Stimulated activated naive CD4-positive, alpha-beta T cell treated with Interleukin-2 at 50 U/mL for 16 hours (primary cell): ENCODE results near the gene CARD19.

Source experiments
- DNase-seq: peaks from one replicate; lab custom pipeline; 2025; lab: John Stamatoyannopoulos, UW

The CARD19 gene

GRCh38 chr9:93134015-93134739, 38.2 kb downstream of the CARD19 start, which contains the start of gene NINJ1:
Gene NINJ1 (minus strand): TSS chr9:93134251. CDS start chr9:93134217, 34 bp downstream.
- peak; percentile 89 for DNase-seq

- DNase-seq: no peak
Observed at GRCh38 chr9:93134740-93135444, 38.9 kb downstream of the CARD19 start.

- no peak for DNase-seq
Observed at GRCh38 chr9:93136011-93136440, 40.0 kb downstream of the CARD19 start.

- DNase-seq: no peak
Observed at GRCh38 chr9:93137362-93137761, 41.3 kb downstream of the CARD19 start.

GRCh38 chr9:93138171-93138764, 42.3 kb downstream of the CARD19 start:
- no peak for DNase-seq

- DNase-seq: no peak
Observed at GRCh38 chr9:93139365-93140182, 43.6 kb downstream of the CARD19 start.

GRCh38 chr9:93141771-93142483, 45.9 kb downstream of the CARD19 start:
- DNase-seq: no peak

- DNase-seq: peak; percentile 16
Observed at GRCh38 chr9:93143830-93144530, 48.0 kb downstream of the CARD19 start.

GRCh38 chr9:93146696-93147095, 50.7 kb downstream of the CARD19 start:
- DNase-seq: peak; percentile 40

- DNase-seq: no peak
Observed at GRCh38 chr9:93147632-93148031, 51.6 kb downstream of the CARD19 start.

- DNase-seq: no peak
Observed at GRCh38 chr9:93148721-93149120, 52.7 kb downstream of the CARD19 start.

GRCh38 chr9:93149361-93149760, 53.3 kb downstream of the CARD19 start:
- DNase-seq: no peak

- no peak for DNase-seq
Observed at GRCh38 chr9:93151097-93151784, 55.2 kb downstream of the CARD19 start.

- DNase-seq: no peak
Observed at GRCh38 chr9:93154293-93154903, 58.4 kb downstream of the CARD19 start.

GRCh38 chr9:93155716-93156474, 59.9 kb downstream of the CARD19 start:
- DNase-seq: no peak

- DNase-seq: peak; percentile 54
Observed at GRCh38 chr9:93156475-93157008, 60.5 kb downstream of the CARD19 start.

- DNase-seq: peak; percentile 64
Observed at GRCh38 chr9:93159601-93160471, 63.8 kb downstream of the CARD19 start.
